Kidney (tissue), 14 donors: ENCODE data around the gene TOMM22. TPM values are rescaled to one million over a fixed set of nuclear protein-coding genes. Genes with fewer than 3 reads are reported as not detected.

ENCODE experiments used
- DNase-seq, 5 donors: peaks; one replicate each; pipeline ENCODE4 v3.0.0-alpha.2; 2013 to 2020
- FAIRE-seq: peaks from 2 replicates; lab custom pipeline; 2012; peaks lifted over from hg19 to GRCh38; lab: Jason Lieb, UNC
- H3K27ac ChIP-seq, 2 donors: one replicate each; pipeline ENCODE4 v1.7.0; 2013; ENCODE audit warnings: low read depth in 2 of 2, low read length in 2 of 2, inconsistent platforms in 1 of 2
- H3K27me3 ChIP-seq: one replicate; pipeline ENCODE4 v1.7.1; 2013; ENCODE audit warnings: low read length, inconsistent platforms; ENCODE audit not compliant: control insufficient read depth, insufficient read depth
- H3K36me3 ChIP-seq, 3 donors: one replicate each; pipeline versions ENCODE4 v1.7.0 to v1.7.1; 2013; ENCODE audit warnings: low read length in 3 of 3, control low read depth in 1 of 3, inconsistent platforms in 1 of 3; ENCODE audit not compliant: insufficient read depth in 3 of 3, control insufficient read depth in 2 of 3
- H3K4me1 ChIP-seq, 3 donors: one replicate each; pipeline versions ENCODE4 v1.7.0 to v1.7.1; 2013; ENCODE audit warnings: low read length in 3 of 3, inconsistent platforms in 1 of 3, low read depth in 1 of 3; ENCODE audit not compliant: control insufficient read depth in 2 of 3, insufficient read depth in 2 of 3
- H3K4me3 ChIP-seq, 3 donors: one replicate each; pipeline versions ENCODE4 v1.7.0 to v1.8.1; 2013; ENCODE audit warnings: low read length in 3 of 3, control low read depth in 1 of 3, inconsistent platforms in 1 of 3
- H3K9ac ChIP-seq, 3 donors: one replicate each; pipeline versions ENCODE4 v1.7.0 to v1.7.1; 2013; ENCODE audit warnings: low read length in 3 of 3, control low read depth in 1 of 3, inconsistent platforms in 1 of 3
- H3K9me3 ChIP-seq, 3 donors: one replicate each; pipeline versions ENCODE4 v1.7.0 to v1.7.1; 2013; ENCODE audit warnings: low read length in 3 of 3, control low read depth in 1 of 3, inconsistent platforms in 1 of 3; ENCODE audit not compliant: control insufficient read depth in 2 of 3, insufficient read depth in 1 of 3
- CTCF ChIP-seq: IDR thresholded peaks from 3 replicates; pipeline ENCODE4 v1.5.1; 2012; ENCODE audit warnings: mild to moderate bottlenecking, moderate library complexity, borderline replicate concordance; ENCODE audit not compliant: insufficient read depth; ENCODE audit errors: extremely low read depth
- intact Hi-C: fragments of 100-400 bp; cut with DNase I; formaldehyde crosslinking; loops from one replicate; pipeline ENCODE4 v1.11.1; 2022
- polyA plus RNA-seq: library from polyadenylated mRNA; stranded (reverse); fragments of 350-450 nt; fragmentation: Illumina TruSeq; extraction: RNeasy Lipid Tissue Mini Kit (QIAGEN cat#74804); gene quantifications from one replicate; pipeline ENCODE4 v1.2.3, GENCODE V29; 2014; ENCODE audit warnings: low read depth, low replicate concordance; ENCODE audit not compliant: insufficient read depth
- total RNA-seq: library from RNA; stranded (reverse); fragmentation: NEBNext Ultra II Directional; extraction: Animal tissue kit (Norgen Biotek cat#: 25700); gene quantifications from one replicate; pipeline ENCODE4 v1.2.1, GENCODE V29; 2021
- donor health status: control.
- donor health status: control.
- donor health status: control.
- donor health status: control.
- donor health status: control.
- donor health status: DM: yes; HTN: yes; CAD: no.
- donor health status: Normal renal cell carcinoma (clear cell type).

The TOMM22 gene
- total and polyA plus RNA-seq, 2 donors from 2014 or later: 55.0 to 103 TPM

- H3K4me1 ChIP-seq: peaks cover 6 to 33% (median 28%) of the 10 kb centered on the region in 3 donors
- no peak for TF ChIP-seq CTCF
- no peaks in the 10 kb centered on the region for H3K36me3 ChIP-seq
- H3K4me3 ChIP-seq: no peak overlapping the region
- H3K27ac ChIP-seq: peak overlapping the region; percentile 32 to 50
- no peak for FAIRE-seq
- no peaks in the 10 kb centered on the region for H3K27me3 ChIP-seq
- DNase-seq: no peak
- no peak overlapping the region for H3K9ac ChIP-seq
- intact Hi-C loops: no loop called here
- H3K9me3 ChIP-seq: no peaks in the 10 kb centered on the region
Measured at GRCh38 chr22:38696606-38697424, 15.1 kb downstream of the TOMM22 start.

- no peak for TF ChIP-seq CTCF
- Histone ChIP-seq H3K4me3 (no peak overlapping the region), H3K4me1 (peaks cover 6 to 33% (median 28%) of the 10 kb centered on the region in 3 donors)
Measured at GRCh38 chr22:38697425-38698089, 15.8 kb downstream of the TOMM22 start.

GRCh38 chr22:38698407-38699094 is 16.8 kb downstream of the TOMM22 start:
- FAIRE-seq (no peak), DNase-seq (no peak)
- Histone ChIP-seq H3K27ac (no peak overlapping the region), H3K9ac (no peak overlapping the region), H3K36me3 (no peaks in the 10 kb centered on the region), H3K27me3 (no peaks in the 10 kb centered on the region), H3K4me3 (peak overlapping the region in 2 of 3 donors; percentile 80 to 84), H3K4me1 (peaks cover 6 to 33% (median 28%) of the 10 kb centered on the region in 3 donors), H3K9me3 (no peaks in the 10 kb centered on the region)
- intact Hi-C loops: no loop called here
- TF ChIP-seq CTCF: no peak

More at GRCh38 chr22:38697425-38698089, 15.8 kb downstream of the TOMM22 start:
- no peaks in the 10 kb centered on the region for H3K27me3 ChIP-seq
- no peak for DNase-seq
- H3K9me3 ChIP-seq: no peaks in the 10 kb centered on the region
- peak overlapping the region in 1 of 2 donors; percentile 23 for H3K27ac ChIP-seq
- intact Hi-C loops: no loop called here
- H3K9ac ChIP-seq: no peak overlapping the region
- FAIRE-seq: no peak
- H3K36me3 ChIP-seq: no peaks in the 10 kb centered on the region
